ENCODE results near the gene C18orf63.
A peak's percentile ranks its signal among the peaks of the same experiment; 100 is the strongest.
"Not testable (repeated sequence)": the region's sequence is repeated elsewhere in the genome, so short reads cannot be mapped to it uniquely, and the experiment has no call there.

C18orf63 gene

DNA sequence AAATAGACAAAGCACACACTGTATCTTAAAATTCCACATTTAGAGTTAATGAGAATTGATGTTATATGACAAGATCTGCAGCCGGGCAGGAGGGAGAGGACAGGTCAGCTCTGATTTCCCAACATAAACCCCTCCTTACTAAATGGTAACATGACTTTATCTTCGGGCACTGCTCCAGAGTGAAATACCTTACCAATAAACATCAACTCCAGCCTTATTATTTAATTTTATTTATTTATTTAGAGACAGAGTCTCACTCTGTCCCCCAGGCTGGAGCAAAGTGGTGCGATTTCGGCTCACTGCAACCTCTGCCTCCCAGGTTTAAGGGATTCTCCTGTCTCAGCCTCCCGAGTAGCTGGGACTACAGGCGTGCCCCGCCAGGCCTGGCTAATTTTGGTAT, 25.6 kb upstream of the C18orf63 start:
- CTCF ChIA-PET: interaction anchor here (0.6 kb wide), 1 partner anchor 55 kb away, joined by 4 read pairs; no protein-coding TSS in a partner anchor
- DNase-seq (ENCODE audit: low spot score): no peak
- no peak overlapping the region for H3K27ac ChIP-seq
- POLR2A ChIA-PET (ENCODE audit: low non-redundant PET): no interaction called here
- no peak for TF ChIP-seq CTCF (conservative IDR thresholded peaks at IDR 0.05; ENCODE audit: low read depth)

GRCh38 chr18:74290794-74291471, 24.7 kb upstream of the C18orf63 start:
- no peak; the same call in 1 of the 2 replicates for TF ChIP-seq CTCF (conservative IDR thresholded peaks at IDR 0.05; ENCODE audit: low read depth)
- POLR2A ChIA-PET (ENCODE audit: low non-redundant PET): no interaction called here
- H3K27ac ChIP-seq: no peak overlapping the region
- peak; percentile 34 for DNase-seq (ENCODE audit: low spot score)
- CTCF ChIA-PET: interaction anchor here (0.6 to 0.7 kb wide), 3 partner anchors 10 to 83 kb away, joined by 3 to 4 read pairs (median 4); no protein-coding TSS in a partner anchor

DNA sequence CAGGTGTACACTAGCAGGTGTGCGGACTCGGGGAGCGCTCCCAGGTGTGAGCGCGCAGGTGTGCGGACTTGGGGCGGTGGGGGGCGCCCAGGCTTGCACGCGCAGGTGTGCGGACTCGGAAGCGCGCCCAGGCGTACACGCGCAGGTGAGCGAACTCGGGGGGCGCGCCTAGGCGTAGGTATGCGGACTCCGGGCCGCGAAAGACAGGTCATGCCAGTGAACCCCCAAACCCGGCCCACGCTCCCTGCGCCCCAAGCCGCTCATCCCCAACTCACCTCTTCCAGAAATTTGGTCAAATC, 24.2 kb upstream of the C18orf63 start:
- CTCF ChIA-PET: no interaction called here
- TF ChIP-seq CTCF (conservative IDR thresholded peaks at IDR 0.05; ENCODE audit: low read depth): no peak
- H3K27ac ChIP-seq: peak overlapping the region; percentile 61; the same call in 1 of the 2 replicates
- DNase-seq (ENCODE audit: low spot score): no peak
- POLR2A ChIA-PET (ENCODE audit: low non-redundant PET): no interaction called here

DNA sequence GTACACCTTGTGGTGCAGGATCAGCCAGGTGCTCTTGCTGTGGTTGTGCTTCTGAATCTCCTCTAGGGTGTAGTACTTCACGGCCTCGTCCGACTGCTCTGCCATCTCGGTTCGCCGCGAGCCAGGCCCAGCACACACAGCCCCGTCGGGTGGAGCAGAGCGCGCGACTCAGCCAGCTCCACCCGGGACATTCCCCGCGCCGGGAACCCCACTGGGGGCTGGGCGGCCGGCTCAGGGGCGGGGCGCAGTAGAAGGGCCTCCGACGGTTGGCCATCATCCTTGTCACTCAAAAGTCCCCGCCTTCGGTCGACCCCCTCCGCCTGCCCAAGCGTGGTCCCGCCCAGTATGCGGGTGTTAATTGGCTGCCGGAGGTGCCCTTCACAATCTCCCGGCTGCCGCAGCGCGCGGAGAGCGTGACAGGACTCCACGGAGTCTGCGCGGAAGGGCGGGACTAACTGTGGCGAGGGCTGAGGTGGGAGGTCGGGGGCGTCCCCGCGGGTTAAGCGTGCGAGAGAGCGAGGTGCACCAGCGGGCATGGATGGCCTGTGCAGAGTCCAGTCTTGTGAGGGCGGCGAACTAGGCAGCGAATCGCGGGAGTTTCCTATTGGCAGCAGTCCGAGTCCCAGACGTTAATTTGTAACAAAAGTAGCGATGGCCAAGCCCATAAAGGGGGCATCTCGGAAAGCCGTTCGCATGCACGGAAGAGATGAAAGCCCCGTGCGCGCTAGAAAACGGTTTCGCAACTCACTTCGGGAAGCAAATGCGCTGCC, 23.7 kb upstream of the C18orf63 start, which contains the start of gene CYB5A:
Gene CYB5A (minus strand): TSS at position 193 of the 770 bp plus-strand sequence. CDS start 88 bp downstream, at position 105.
- peak within 1 kb of the TSS; percentile 61 for H3K27ac ChIP-seq
- TF ChIP-seq CTCF (conservative IDR thresholded peaks at IDR 0.05; ENCODE audit: low read depth): no peak

GRCh38 chr18:74292541-74292858, 23.1 kb upstream of the C18orf63 start:
- ChIA-PET POLR2A (ENCODE audit: low non-redundant PET) (no interaction called here), CTCF (no interaction called here)
- H3K27ac ChIP-seq: peak overlapping the region; percentile 61
- no peak for TF ChIP-seq CTCF (conservative IDR thresholded peaks at IDR 0.05; ENCODE audit: low read depth)
- DNase-seq (ENCODE audit: low spot score): no peak

More for the DNA sequence above, 23.7 kb upstream of the C18orf63 start, which contains the start of gene CYB5A:
- DNase-seq (ENCODE audit: low spot score): peak; percentile 100
- ChIA-PET POLR2A (ENCODE audit: low non-redundant PET) (no interaction called here), CTCF (no interaction called here)

DNA sequence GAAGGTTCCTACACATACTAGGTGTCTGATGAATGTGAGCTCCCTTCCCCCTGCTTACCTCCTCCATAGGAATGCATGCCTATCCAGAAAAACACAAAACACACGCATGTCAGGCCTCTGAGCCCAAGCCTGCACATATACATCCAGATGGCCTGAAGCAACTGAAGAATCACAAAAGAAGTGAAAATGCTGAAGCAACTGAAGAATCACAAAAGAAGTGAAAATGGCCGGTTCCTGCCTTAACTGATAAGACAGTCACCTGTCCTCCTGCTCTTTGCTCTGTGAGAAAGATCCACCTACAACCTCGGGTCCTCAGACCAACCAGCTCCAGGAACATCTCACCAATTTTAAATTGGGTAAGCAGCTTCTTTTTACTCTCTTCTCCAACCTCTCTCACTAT, 22.7 kb upstream of the C18orf63 start:
- POLR2A ChIA-PET (ENCODE audit: low non-redundant PET); CTCF ChIA-PET; H3K27ac ChIP-seq; DNase-seq (ENCODE audit: low spot score): not testable (repeated sequence)

- H3K27ac ChIP-seq: no peak overlapping the region
- DNase-seq (ENCODE audit: low spot score): no peak
- ChIA-PET CTCF (no interaction called here), POLR2A (ENCODE audit: low non-redundant PET) (no interaction called here)
- TF ChIP-seq CTCF (conservative IDR thresholded peaks at IDR 0.05; ENCODE audit: low read depth): no peak
Observed at GRCh38 chr18:74294526-74294925, 21.1 kb upstream of the C18orf63 start.

Measured in RWPE1 (cell line).